GM12872 (cell line): Measurements from ENCODE around the gene VAPA.

ENCODE experiments used
- TF ChIP-seq, protein P1 (sequence below): IDR thresholded peaks from 3 replicates; pipeline ENCODE4 v1.5.1; 2011; ENCODE audit warnings: low read depth, mild to moderate bottlenecking, low read length, moderate library complexity; ENCODE audit not compliant: insufficient read depth

VAPA gene

GRCh38 chr18:9902832-9903231, 11.0 kb upstream of the VAPA start:
- TF ChIP-seq, protein P1, sequence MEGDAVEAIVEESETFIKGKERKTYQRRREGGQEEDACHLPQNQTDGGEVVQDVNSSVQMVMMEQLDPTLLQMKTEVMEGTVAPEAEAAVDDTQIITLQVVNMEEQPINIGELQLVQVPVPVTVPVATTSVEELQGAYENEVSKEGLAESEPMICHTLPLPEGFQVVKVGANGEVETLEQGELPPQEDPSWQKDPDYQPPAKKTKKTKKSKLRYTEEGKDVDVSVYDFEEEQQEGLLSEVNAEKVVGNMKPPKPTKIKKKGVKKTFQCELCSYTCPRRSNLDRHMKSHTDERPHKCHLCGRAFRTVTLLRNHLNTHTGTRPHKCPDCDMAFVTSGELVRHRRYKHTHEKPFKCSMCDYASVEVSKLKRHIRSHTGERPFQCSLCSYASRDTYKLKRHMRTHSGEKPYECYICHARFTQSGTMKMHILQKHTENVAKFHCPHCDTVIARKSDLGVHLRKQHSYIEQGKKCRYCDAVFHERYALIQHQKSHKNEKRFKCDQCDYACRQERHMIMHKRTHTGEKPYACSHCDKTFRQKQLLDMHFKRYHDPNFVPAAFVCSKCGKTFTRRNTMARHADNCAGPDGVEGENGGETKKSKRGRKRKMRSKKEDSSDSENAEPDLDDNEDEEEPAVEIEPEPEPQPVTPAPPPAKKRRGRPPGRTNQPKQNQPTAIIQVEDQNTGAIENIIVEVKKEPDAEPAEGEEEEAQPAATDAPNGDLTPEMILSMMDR = no peak

GRCh38 chr18:9905401-9905922, 8.4 kb upstream of the VAPA start:
- TF ChIP-seq, protein P1 = no peak

DNA sequence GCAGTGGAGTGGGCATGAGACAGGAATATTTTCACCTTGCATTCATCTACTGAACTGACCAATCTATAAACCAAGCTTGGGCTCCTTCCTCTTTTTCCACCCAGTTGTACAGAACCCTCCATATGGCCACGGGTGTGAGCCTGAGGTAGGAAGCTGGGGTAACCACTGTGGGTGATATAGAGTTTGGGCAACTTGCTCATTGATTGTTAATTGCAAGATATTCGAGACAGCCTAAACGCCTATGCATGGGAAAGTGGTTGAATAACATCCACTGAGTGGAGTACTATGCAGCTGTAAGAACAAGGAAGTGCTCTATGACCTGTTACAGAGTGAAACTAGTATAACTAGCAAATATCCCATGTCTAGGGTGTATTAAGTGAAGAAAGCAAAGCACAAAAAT, 7.3 kb upstream of the VAPA start:
- TF ChIP-seq, protein P1 = no peak

DNA sequence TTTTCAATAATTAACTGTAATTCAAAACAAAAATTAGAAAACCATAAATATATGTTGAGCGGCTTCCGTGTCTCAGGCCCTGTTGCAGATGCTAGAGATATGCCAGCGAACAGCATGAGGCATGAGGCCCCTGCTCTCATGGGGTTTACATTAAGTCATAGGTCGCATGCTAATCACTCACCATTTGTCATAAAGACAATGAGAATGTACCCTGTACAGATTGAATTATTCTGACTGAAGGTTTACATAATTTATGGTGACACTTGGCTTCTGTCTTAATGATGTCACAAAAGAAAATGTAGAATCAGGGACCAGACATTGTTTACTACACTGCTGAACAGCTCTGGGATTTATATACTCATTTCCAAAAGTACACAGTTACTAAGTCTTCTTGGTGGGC, 5.9 kb upstream of the VAPA start:
- TF ChIP-seq, protein P1 = no peak

DNA sequence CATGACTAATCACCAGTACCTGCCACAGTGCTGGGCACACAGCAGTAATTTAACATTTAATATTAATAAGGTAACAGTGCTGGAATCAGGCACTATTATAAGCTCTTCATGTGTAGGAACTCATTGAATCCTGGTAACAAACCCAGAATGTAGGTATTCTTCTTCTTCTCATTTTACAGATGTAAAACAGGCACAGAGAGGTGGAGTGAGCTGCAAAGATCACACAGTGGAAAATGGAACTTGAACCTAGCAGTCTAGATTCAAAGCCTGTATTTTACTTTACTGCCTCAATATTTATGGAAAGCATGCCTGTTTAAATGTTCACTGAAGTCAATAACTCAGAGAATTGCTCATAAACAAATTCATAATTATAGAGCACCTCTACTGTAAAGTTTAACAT, 3.7 kb upstream of the VAPA start:
- TF ChIP-seq, protein P1 = no peak

DNA sequence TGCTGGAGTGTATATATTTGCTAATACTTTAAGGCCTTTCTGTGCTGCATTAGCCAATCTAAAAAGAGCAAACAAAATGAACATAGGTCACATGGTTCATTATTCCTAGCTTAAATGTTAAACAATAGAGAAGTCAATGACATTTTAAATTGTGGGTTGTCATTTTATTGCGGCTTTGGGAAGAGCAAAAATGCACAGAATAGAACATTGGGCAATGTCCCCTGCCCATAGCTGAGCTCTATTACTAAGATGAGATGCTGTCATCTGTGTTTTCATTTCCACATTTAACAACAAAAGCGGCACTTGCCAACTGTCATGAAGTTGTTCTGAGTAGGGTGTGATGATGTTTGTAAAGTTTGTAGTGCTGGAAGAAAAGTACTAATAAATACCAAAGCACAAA, 3.2 kb upstream of the VAPA start:
- TF ChIP-seq, protein P1 = no peak

- TF ChIP-seq, protein P1 = no peak
Observed at GRCh38 chr18:9911226-9911625, 2.6 kb upstream of the VAPA start.

DNA sequence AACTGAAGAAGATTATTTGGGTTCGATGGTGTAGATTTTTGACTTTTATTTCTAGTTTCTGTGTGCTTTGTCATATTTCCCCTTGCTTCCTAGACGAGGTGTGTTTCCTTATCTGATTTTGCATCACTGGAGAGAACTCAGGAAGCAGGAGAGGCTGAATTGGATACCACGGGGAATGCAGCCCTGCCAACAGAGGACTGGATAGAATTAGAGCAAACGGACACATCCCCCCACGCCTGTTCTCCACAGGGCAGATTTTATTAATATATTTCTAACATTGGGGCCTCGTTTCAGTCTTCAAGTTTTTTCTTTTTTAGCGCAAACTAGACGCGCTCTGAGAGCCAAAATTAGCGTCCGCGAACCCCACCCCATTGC, 678 bp upstream of the VAPA start:
- TF ChIP-seq, protein P1 = no peak
